Fibroblast of lung (primary cell): ENCODE measurements around the gene SLC11A2. TPM values are rescaled to one million over a fixed set of nuclear protein-coding genes. Genes with fewer than 3 reads are reported as not detected.
"Not testable (repeated sequence)": the region's sequence is repeated elsewhere in the genome, so short reads cannot be mapped to it uniquely, and the experiment has no call there.

Experiments used
- DNase-seq, 2 donors: peaks; one replicate each; pipeline versions ENCODE4 v3.0.0 to v3.0.0-alpha.2; 2010; ENCODE audit warnings: low read depth in 2 of 2
- H2AFZ ChIP-seq: 2 replicates; pipeline ENCODE4 v1.5.1; 2012; ENCODE audit warnings: low read length, control low read depth, inconsistent platforms
- H3K27ac ChIP-seq: 2 replicates; pipeline ENCODE4 v1.5.1; 2011; ENCODE audit warnings: low read length, control low read depth; ENCODE audit not compliant: insufficient read depth
- H3K27me3 ChIP-seq: 2 replicates; pipeline ENCODE4 v1.5.1; 2011; ENCODE audit warnings: mild to moderate bottlenecking, low read length; ENCODE audit not compliant: control insufficient read depth, insufficient read depth
- H3K36me3 ChIP-seq: 2 replicates; pipeline ENCODE4 v1.5.1; 2011; ENCODE audit warnings: low read length; ENCODE audit not compliant: control insufficient read depth, insufficient read depth
- H3K4me1 ChIP-seq: 2 replicates; pipeline ENCODE4 v1.5.1; 2011; ENCODE audit warnings: low read length; ENCODE audit not compliant: control insufficient read depth, insufficient read depth; ENCODE audit errors: extremely low read depth
- H3K4me2 ChIP-seq: 2 replicates; pipeline ENCODE4 v1.5.1; 2011; ENCODE audit warnings: low read length, control low read depth; ENCODE audit not compliant: insufficient read depth; ENCODE audit errors: extremely low read depth
- H3K4me3 ChIP-seq, 4 experiments: fragments of 200-600 bp in 1 of 4; sonication (generic) in 1 of 4; replicated peaks in 1 of 4; 2 replicates each; pipeline ENCODE4 v1.5.1; 2011 to 2016; ENCODE audit warnings: low read length in 4 of 4, low read depth in 3 of 4, mild to moderate bottlenecking in 3 of 4, control low read depth in 2 of 4, inconsistent platforms in 1 of 4, mixed read lengths in 1 of 4; ENCODE audit not compliant: insufficient read depth in 1 of 4; ENCODE audit errors: control extremely low read depth in 1 of 4
- H3K79me2 ChIP-seq: 2 replicates; pipeline ENCODE4 v1.5.1; 2012; ENCODE audit warnings: mild to moderate bottlenecking, low read length, inconsistent platforms; ENCODE audit not compliant: control insufficient read depth, insufficient read depth
- H3K9ac ChIP-seq: 2 replicates; pipeline ENCODE4 v1.5.1; 2011; ENCODE audit warnings: mild to moderate bottlenecking, low read length, control low read depth; ENCODE audit not compliant: insufficient read depth
- H3K9me3 ChIP-seq: 2 replicates; pipeline ENCODE4 v1.5.1; 2012; ENCODE audit warnings: low read depth, low read length; ENCODE audit not compliant: control insufficient read depth, insufficient read depth
- H4K20me1 ChIP-seq: 2 replicates; pipeline ENCODE4 v1.5.1; 2011; ENCODE audit warnings: low read length; ENCODE audit not compliant: control insufficient read depth, insufficient read depth; ENCODE audit errors: extremely low read depth
- EZH2 ChIP-seq: IDR thresholded peaks from 2 replicates; pipeline ENCODE4 v1.5.1; 2012; ENCODE audit warnings: low read length, control low read depth, mild to moderate bottlenecking; ENCODE audit errors: missing control alignments
- polyA plus RNA-seq, 2 donors: library from polyadenylated mRNA; depleted of rRNA in 1 of 2; stranded (reverse) in 1 of 2; unstranded in 1 of 2; fragments of >200 nt; gene quantifications; 2 replicates each; pipeline ENCODE4 v1.2.1, GENCODE V29; 2011 to 2012; ENCODE audit warnings: missing spikeins in 1 of 2
- total RNA-seq: library from RNA; depleted of rRNA; stranded (reverse); fragments of >200 nt; gene quantifications from 2 replicates; pipeline ENCODE4 v1.2.1, GENCODE V29; 2014
- TF ChIP-seq, protein P1 (sequence below), 2 donors: IDR thresholded peaks in 1 of 2; conservative IDR thresholded peaks in 1 of 2; 1 replicate in 1 of 2; 2 replicates in 1 of 2; pipeline ENCODE4 v1.5.1; 2011 to 2012; ENCODE audit warnings: low read length in 2 of 2, control low read depth in 1 of 2, inconsistent platforms in 1 of 2, low read depth in 1 of 2, mild to moderate bottlenecking in 1 of 2

The SLC11A2 gene
- total and polyA plus RNA-seq, 2 donors (not counting 1 experiment from before 2014, with no cell fraction given) = 38.6 to 75.0 TPM

DNA sequence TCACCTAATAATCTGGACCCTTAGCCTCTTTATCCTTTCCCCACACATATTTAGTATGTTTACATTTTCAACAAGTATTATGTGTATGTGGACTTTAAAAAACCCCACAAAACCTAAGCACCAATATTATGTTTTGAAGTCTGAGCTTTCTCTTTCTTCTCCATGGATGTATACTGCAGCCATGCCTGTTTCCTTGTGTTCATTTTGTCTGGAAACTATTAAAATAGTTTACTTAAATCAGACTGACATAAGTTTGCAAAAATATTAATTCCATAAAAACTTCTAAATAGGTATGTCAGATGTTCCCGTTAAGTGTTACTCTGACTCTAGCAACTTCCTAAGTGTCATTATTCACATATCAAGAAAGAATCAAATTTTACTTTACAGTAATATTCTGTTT is 70.9 kb downstream of the SLC11A2 start:
- Histone ChIP-seq H3K9ac (no peak overlapping the region), H3K4me1 (no peaks in the 10 kb centered on the region), H3K9me3 (no peaks in the 10 kb centered on the region), H2AFZ (no peak overlapping the region), H3K36me3 (no peaks in the 10 kb centered on the region), H3K4me3 (no peak overlapping the region), H3K4me2 (no peak overlapping the region), H3K27me3 (no peaks in the 10 kb centered on the region), H3K79me2 (no peaks in the 10 kb centered on the region), H4K20me1 (no peaks in the 10 kb centered on the region), H3K27ac (no peak overlapping the region)
- TF ChIP-seq EZH2 = no peak
- TF ChIP-seq, protein P1, sequence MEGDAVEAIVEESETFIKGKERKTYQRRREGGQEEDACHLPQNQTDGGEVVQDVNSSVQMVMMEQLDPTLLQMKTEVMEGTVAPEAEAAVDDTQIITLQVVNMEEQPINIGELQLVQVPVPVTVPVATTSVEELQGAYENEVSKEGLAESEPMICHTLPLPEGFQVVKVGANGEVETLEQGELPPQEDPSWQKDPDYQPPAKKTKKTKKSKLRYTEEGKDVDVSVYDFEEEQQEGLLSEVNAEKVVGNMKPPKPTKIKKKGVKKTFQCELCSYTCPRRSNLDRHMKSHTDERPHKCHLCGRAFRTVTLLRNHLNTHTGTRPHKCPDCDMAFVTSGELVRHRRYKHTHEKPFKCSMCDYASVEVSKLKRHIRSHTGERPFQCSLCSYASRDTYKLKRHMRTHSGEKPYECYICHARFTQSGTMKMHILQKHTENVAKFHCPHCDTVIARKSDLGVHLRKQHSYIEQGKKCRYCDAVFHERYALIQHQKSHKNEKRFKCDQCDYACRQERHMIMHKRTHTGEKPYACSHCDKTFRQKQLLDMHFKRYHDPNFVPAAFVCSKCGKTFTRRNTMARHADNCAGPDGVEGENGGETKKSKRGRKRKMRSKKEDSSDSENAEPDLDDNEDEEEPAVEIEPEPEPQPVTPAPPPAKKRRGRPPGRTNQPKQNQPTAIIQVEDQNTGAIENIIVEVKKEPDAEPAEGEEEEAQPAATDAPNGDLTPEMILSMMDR (conservative IDR thresholded peaks at IDR 0.05 in 1 of 2, IDR thresholded peaks at IDR 0.05 in 1 of 2; ENCODE audit: low read depth in 1 of 2, low read length in 2 of 2) = no peak
- DNase-seq = no peak

DNA sequence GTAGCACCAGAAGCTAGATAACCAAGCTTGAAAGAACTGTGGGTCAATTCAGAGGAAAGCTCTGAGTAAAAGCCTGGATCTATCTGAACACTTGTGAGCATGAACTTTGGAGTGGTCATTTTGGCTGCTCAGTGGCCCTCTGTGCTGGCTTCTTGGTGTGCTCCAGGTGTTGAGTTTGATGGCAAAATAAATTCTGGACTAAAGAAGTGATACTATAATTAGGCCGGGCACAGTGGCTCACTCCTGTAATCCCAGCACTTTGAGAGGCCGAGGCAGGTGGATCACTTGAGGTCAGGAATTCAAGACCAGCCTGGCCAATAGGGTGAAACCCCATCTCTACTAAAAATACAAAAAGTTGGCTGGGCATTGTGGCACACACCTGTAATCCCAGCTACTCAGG is 71.4 kb downstream of the SLC11A2 start:
- not testable (repeated sequence) for H3K79me2 ChIP-seq, H3K9ac ChIP-seq, H3K27me3 ChIP-seq, H3K4me2 ChIP-seq, DNase-seq, H3K9me3 ChIP-seq, H3K27ac ChIP-seq, H2AFZ ChIP-seq, H3K36me3 ChIP-seq, H3K4me1 ChIP-seq, H3K4me3 ChIP-seq, H4K20me1 ChIP-seq

DNA sequence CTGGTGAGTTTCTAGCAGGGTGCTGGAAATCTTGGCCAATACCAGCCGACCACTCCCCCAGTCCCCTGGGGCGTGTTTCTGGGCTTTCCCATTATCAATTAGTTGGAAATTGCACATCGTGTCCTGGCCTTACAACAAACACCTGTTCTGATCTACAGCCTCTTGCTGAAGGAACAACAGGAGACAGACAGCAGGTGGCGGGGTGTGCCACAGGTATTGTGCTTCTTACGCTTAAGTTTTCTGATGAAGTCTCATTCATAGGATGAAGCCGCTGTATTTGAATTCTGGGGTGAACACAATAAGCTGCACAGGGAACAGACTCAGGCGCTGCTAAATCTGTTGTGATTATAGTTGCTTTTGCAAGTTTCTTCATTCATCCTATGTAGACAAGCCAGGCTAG is 73.1 kb downstream of the SLC11A2 start:
- H3K4me2 ChIP-seq = no peak overlapping the region
- H3K9me3 ChIP-seq = no peaks in the 10 kb centered on the region
- no peak overlapping the region for H3K4me3 ChIP-seq
- H3K79me2 ChIP-seq = no peaks in the 10 kb centered on the region
- no peaks in the 10 kb centered on the region for H3K4me1 ChIP-seq
- H3K36me3 ChIP-seq = no peaks in the 10 kb centered on the region
- no peak for DNase-seq
- no peaks in the 10 kb centered on the region for H3K27me3 ChIP-seq
- no peaks in the 10 kb centered on the region for H4K20me1 ChIP-seq
- no peak overlapping the region for H2AFZ ChIP-seq
- no peak overlapping the region for H3K9ac ChIP-seq
- TF ChIP-seq, protein P1 (conservative IDR thresholded peaks at IDR 0.05 in 1 of 2, IDR thresholded peaks at IDR 0.05 in 1 of 2; ENCODE audit: low read depth in 1 of 2, low read length in 2 of 2) = no peak
- TF ChIP-seq EZH2 = no peak
- no peak overlapping the region for H3K27ac ChIP-seq
